Liver (tissue), 9 donors: ENCODE results near the gene MYL6. TPM values are rescaled to one million over a fixed set of nuclear protein-coding genes. Genes with fewer than 3 reads are reported as not detected.

ENCODE experiments used
- DNase-seq: peaks from one replicate; pipeline ENCODE4 v3.0.0-alpha.2; 2017; ENCODE audit warnings: low spot score
- H3K27ac ChIP-seq, 2 donors: one replicate each; pipeline ENCODE4 v1.7.0; 2013; ENCODE audit warnings: inconsistent platforms in 2 of 2, low read length in 2 of 2, control low read depth in 1 of 2, low read depth in 1 of 2, mild to moderate bottlenecking in 1 of 2
- H3K27me3 ChIP-seq, 4 donors: one replicate each; pipeline versions ENCODE4 v1.6.1 to v1.7.0; 2013; ENCODE audit warnings: low read length in 3 of 4, inconsistent platforms in 1 of 4, mild to moderate bottlenecking in 1 of 4, moderate library complexity in 1 of 4; ENCODE audit not compliant: control insufficient read depth in 4 of 4, insufficient read depth in 4 of 4
- H3K36me3 ChIP-seq, 4 donors: one replicate each; pipeline versions ENCODE4 v1.6.1 to v1.7.0; 2013; ENCODE audit warnings: low read length in 3 of 4, mild to moderate bottlenecking in 3 of 4, low read depth in 1 of 4, moderate library complexity in 1 of 4; ENCODE audit not compliant: control insufficient read depth in 4 of 4, insufficient read depth in 3 of 4
- H3K4me1 ChIP-seq, 4 donors: one replicate each; pipeline versions ENCODE4 v1.6.1 to v1.7.0; 2013; ENCODE audit warnings: low read length in 3 of 4, mild to moderate bottlenecking in 3 of 4, moderate library complexity in 1 of 4; ENCODE audit not compliant: control insufficient read depth in 4 of 4, insufficient read depth in 4 of 4
- H3K4me3 ChIP-seq, 3 donors: one replicate each; pipeline versions ENCODE4 v1.6.1 to v1.7.0; 2013; ENCODE audit warnings: low read length in 3 of 3, control low read depth in 1 of 3, low read depth in 1 of 3, mild to moderate bottlenecking in 1 of 3
- H3K9ac ChIP-seq, 2 donors: one replicate each; pipeline ENCODE4 v1.7.0; 2013; ENCODE audit warnings: low read length in 2 of 2, mild to moderate bottlenecking in 2 of 2, moderate library complexity in 2 of 2, control low read depth in 1 of 2, low read depth in 1 of 2
- H3K9me3 ChIP-seq, 4 donors: one replicate each; pipeline versions ENCODE4 v1.6.1 to v1.7.0; 2013; ENCODE audit warnings: low read length in 3 of 4; ENCODE audit not compliant: control insufficient read depth in 4 of 4
- ATF3 ChIP-seq: IDR thresholded peaks from 2 replicates; pipeline ENCODE4 v1.6.1; 2016; ENCODE audit warnings: antibody characterized with exemption
- EGR1 ChIP-seq, 2 donors: IDR thresholded peaks; 2 replicates each; pipeline ENCODE4 v1.6.1; 2016 to 2018; ENCODE audit warnings: antibody characterized with exemption in 2 of 2, low read depth in 2 of 2
- FOXA1 ChIP-seq: IDR thresholded peaks from 2 replicates; pipeline ENCODE4 v1.6.1; 2016; ENCODE audit warnings: antibody characterized with exemption
- FOXA2 ChIP-seq: IDR thresholded peaks from 2 replicates; pipeline ENCODE4 v1.6.1; 2016; ENCODE audit warnings: antibody characterized with exemption
- GABPA ChIP-seq, 2 donors: IDR thresholded peaks in 1 of 2; conservative IDR thresholded peaks in 1 of 2; 2 replicates each; pipeline ENCODE4 v1.6.1; 2016; ENCODE audit warnings: antibody characterized with exemption in 2 of 2, mild to moderate bottlenecking in 1 of 2, moderate library complexity in 1 of 2
- HNF4G ChIP-seq: IDR thresholded peaks from 2 replicates; pipeline ENCODE4 v1.6.1; 2016; ENCODE audit warnings: antibody characterized with exemption
- NR2F2 ChIP-seq: IDR thresholded peaks from 2 replicates; pipeline ENCODE4 v1.6.1; 2016; ENCODE audit warnings: antibody characterized with exemption
- RAD21 ChIP-seq, 2 donors: IDR thresholded peaks; 2 replicates each; pipeline ENCODE4 v1.6.1; 2016; ENCODE audit warnings: antibody characterized with exemption in 2 of 2, mild to moderate bottlenecking in 2 of 2
- SP1 ChIP-seq: IDR thresholded peaks from 2 replicates; pipeline ENCODE4 v1.6.1; 2018; ENCODE audit warnings: antibody characterized with exemption, mild to moderate bottlenecking
- TAF1 ChIP-seq: conservative IDR thresholded peaks from 2 replicates; pipeline ENCODE4 v1.6.1; 2016; ENCODE audit warnings: antibody characterized with exemption, mild to moderate bottlenecking
- YY1 ChIP-seq: IDR thresholded peaks from 2 replicates; pipeline ENCODE4 v1.6.1; 2016; ENCODE audit warnings: antibody characterized with exemption, mild to moderate bottlenecking
- ZBTB33 ChIP-seq: IDR thresholded peaks from 2 replicates; pipeline ENCODE4 v1.6.1; 2016; ENCODE audit warnings: antibody characterized with exemption
- WGBS: extraction: QIAGEN DNeasy Blood & Tissue Kit; methylation state at CpG from one replicate; pipeline ENCODE4 v1.1.7; 2013; 5-methylcytosine and 5-hydroxymethylcytosine counted together
- polyA plus RNA-seq, 2 donors: library from polyadenylated mRNA; stranded (reverse) in 1 of 2; unstranded in 1 of 2; fragments of 200-250 nt in 1 of 2; fragments of >200 nt in 1 of 2; fragmentation: Nextera tagmentation in 1 of 2; extraction: Ambion mirVana in 1 of 2; gene quantifications; one replicate each; pipeline versions ENCODE4 v1.2.1 to v1.2.3, GENCODE V29; 2013 to 2015
- total RNA-seq, 2 donors: library from RNA; depleted of rRNA; stranded (reverse); fragments of >200 nt; gene quantifications; one replicate each; pipeline ENCODE4 v1.2.3, GENCODE V29; 2014
- TF ChIP-seq, protein P1 (sequence below): fragments of 150-350 bp; IDR thresholded peaks from 2 replicates; pipeline ENCODE4 v1.5.1; 2017; ENCODE audit warnings: improper control_type of control experiment, low read depth, low read length; ENCODE audit not compliant: missing input control
- TF ChIP-seq, protein P2 (sequence below): IDR thresholded peaks from 2 replicates; pipeline ENCODE4 v1.6.1; 2016; ENCODE audit warnings: antibody characterized with exemption, mild to moderate bottlenecking
- TF ChIP-seq, protein P3 (sequence below): IDR thresholded peaks from 2 replicates; pipeline ENCODE4 v1.6.1; 2016; ENCODE audit warnings: antibody characterized with exemption
- donor health status: healthy.
- donor health status: healthy.
- donor health status: healthy.
- donor health status: healthy.
- donor health status: healthy.

The MYL6 gene
- total and polyA plus RNA-seq, 4 donors = 298 to 975 (median 624) TPM

- no peak for TF ChIP-seq FOXA2
- TF ChIP-seq ATF3 = no peak
- TF ChIP-seq RAD21 (IDR thresholded peaks at IDR 0.05) = no peak
- no peak for TF ChIP-seq NR2F2
Measured at GRCh38 chr12:56169229-56169759, 11.1 kb downstream of the MYL6 start (continued).

DNA sequence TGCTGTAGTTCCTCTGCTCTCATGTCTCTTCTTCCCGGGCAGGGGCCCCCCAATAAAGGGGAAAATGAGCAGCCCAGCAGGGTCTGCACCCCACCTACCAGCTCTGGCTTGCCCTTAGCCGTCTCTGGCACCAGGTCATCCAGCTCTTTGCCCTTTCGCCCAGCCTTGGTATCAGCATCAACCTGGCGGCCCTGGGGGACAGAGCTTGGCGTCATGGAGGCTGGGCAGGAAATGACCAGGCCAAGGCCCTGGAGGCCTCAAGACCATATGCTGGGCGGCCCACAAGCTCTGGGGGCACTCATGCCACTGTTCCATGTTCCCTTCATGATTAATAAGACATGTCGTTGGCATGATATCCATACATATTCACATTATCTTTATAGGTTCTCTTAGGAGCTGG lies 14.7 kb downstream of the MYL6 start:
- H3K4me3 ChIP-seq = no peak overlapping the region
- H3K9ac ChIP-seq = no peak overlapping the region
- no peak overlapping the region for H3K27ac ChIP-seq
- no peaks in the 10 kb centered on the region for H3K27me3 ChIP-seq
- H3K4me1 ChIP-seq = no peaks in the 10 kb centered on the region
- TF ChIP-seq YY1 = no peak
- no peak for TF ChIP-seq ZBTB33
- no peak for TF ChIP-seq TAF1
- TF ChIP-seq, protein P1, sequence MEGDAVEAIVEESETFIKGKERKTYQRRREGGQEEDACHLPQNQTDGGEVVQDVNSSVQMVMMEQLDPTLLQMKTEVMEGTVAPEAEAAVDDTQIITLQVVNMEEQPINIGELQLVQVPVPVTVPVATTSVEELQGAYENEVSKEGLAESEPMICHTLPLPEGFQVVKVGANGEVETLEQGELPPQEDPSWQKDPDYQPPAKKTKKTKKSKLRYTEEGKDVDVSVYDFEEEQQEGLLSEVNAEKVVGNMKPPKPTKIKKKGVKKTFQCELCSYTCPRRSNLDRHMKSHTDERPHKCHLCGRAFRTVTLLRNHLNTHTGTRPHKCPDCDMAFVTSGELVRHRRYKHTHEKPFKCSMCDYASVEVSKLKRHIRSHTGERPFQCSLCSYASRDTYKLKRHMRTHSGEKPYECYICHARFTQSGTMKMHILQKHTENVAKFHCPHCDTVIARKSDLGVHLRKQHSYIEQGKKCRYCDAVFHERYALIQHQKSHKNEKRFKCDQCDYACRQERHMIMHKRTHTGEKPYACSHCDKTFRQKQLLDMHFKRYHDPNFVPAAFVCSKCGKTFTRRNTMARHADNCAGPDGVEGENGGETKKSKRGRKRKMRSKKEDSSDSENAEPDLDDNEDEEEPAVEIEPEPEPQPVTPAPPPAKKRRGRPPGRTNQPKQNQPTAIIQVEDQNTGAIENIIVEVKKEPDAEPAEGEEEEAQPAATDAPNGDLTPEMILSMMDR = no peak
- TF ChIP-seq, protein P2, sequence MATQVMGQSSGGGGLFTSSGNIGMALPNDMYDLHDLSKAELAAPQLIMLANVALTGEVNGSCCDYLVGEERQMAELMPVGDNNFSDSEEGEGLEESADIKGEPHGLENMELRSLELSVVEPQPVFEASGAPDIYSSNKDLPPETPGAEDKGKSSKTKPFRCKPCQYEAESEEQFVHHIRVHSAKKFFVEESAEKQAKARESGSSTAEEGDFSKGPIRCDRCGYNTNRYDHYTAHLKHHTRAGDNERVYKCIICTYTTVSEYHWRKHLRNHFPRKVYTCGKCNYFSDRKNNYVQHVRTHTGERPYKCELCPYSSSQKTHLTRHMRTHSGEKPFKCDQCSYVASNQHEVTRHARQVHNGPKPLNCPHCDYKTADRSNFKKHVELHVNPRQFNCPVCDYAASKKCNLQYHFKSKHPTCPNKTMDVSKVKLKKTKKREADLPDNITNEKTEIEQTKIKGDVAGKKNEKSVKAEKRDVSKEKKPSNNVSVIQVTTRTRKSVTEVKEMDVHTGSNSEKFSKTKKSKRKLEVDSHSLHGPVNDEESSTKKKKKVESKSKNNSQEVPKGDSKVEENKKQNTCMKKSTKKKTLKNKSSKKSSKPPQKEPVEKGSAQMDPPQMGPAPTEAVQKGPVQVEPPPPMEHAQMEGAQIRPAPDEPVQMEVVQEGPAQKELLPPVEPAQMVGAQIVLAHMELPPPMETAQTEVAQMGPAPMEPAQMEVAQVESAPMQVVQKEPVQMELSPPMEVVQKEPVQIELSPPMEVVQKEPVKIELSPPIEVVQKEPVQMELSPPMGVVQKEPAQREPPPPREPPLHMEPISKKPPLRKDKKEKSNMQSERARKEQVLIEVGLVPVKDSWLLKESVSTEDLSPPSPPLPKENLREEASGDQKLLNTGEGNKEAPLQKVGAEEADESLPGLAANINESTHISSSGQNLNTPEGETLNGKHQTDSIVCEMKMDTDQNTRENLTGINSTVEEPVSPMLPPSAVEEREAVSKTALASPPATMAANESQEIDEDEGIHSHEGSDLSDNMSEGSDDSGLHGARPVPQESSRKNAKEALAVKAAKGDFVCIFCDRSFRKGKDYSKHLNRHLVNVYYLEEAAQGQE = no peak
- no peak for TF ChIP-seq EGR1 (IDR thresholded peaks at IDR 0.05; ENCODE audit: low read depth in 2 of 2)
- TF ChIP-seq, protein P3, sequence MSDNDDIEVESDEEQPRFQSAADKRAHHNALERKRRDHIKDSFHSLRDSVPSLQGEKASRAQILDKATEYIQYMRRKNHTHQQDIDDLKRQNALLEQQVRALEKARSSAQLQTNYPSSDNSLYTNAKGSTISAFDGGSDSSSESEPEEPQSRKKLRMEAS = no peak
- no peaks in the 10 kb centered on the region for H3K9me3 ChIP-seq
- peaks cover 13 to 71% (median 60%) of the 10 kb centered on the region in 4 donors for H3K36me3 ChIP-seq
- 86% methylated on average over 7 of the region's 7 CpGs for WGBS
- DNase-seq = no peak

GRCh38 chr12:56178347-56178746 lies 20.2 kb downstream of the MYL6 start:
- Histone ChIP-seq H3K27me3 (no peaks in the 10 kb centered on the region), H3K9ac (no peak overlapping the region), H3K27ac (no peak overlapping the region), H3K9me3 (no peaks in the 10 kb centered on the region), H3K36me3 (peaks cover 15 to 73% (median 52%) of the 10 kb centered on the region in 4 donors), H3K4me1 (no peaks in the 10 kb centered on the region), H3K4me3 (no peak overlapping the region)
- WGBS = 93% methylated on average over 3 of the region's 3 CpGs
- no peak for DNase-seq
- no peak for TF ChIP-seq ZBTB33
- no peak for TF ChIP-seq RAD21 (IDR thresholded peaks at IDR 0.05)
- TF ChIP-seq, protein P3 = no peak
- TF ChIP-seq GABPA (IDR thresholded peaks at IDR 0.05 in 1 of 2, conservative IDR thresholded peaks at IDR 0.05 in 1 of 2) = no peak
- TF ChIP-seq, protein P1 = no peak
- no peak for TF ChIP-seq SP1
- TF ChIP-seq YY1 = no peak
- TF ChIP-seq NR2F2 = no peak
- TF ChIP-seq FOXA1 = no peak
- TF ChIP-seq HNF4G = no peak
- TF ChIP-seq ATF3 = no peak
- no peak for TF ChIP-seq FOXA2
- no peak for TF ChIP-seq TAF1
